ENCODE data around the gene CARM1.

DNA sequence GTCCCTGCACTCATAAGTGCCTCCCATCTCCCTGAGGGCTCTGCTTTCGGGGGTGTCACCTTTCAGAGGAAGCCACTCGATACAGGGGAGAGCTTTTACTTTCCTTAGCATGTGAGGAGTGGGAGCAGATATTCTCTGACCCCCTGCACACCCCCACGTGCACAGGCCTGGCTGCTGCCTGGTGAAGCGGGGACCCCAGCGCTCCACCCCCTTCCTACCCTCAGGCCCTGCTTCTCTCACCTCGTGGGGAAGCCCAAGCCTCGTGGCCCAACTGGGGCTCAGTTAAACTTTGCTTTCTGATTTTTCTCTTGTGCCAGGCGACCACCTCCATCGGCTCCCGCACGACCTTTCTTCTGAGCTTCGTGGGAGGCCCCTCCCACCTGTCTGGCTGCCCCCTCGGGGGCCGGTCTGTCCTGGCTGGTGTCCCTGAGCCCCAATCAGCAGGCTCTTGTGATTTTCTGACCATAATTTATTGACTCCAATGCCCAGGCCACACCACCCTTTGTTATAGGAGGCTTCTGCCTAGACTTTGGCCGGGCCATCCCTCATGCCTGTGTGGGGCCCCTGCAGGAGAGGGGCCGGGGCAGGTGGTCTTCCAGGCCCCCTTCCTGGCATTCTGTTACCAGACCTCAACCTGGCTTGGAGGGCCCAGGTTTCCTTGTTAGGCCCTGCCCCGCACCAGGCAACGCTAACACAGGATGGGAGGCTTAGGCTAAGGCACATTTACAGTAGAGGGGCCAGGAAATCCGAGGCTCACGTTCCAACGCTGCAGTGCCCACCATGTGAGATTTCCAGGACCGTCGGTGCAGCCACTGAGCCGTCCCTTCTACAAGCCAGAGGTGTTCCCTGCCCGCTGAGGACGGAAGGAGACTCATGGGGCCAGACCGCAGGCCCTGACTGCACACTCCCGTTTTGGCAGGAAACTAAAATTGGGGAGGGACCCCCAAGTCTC lies 39.1 kb upstream of the CARM1 start:
- TF ChIP-seq CTCF (conservative IDR thresholded peaks at IDR 0.05; ENCODE audit: low read length) (no peak), EZH2phosphoT487 (IDR thresholded peaks at IDR 0.05; ENCODE audit: borderline replicate concordance) (no peak)
